Liver (tissue), 9 donors: ENCODE measurements around the gene ADAP1. TPM values are rescaled to one million over a fixed set of nuclear protein-coding genes. Genes with fewer than 3 reads are reported as not detected.

Source experiments
- DNase-seq: peaks from one replicate; pipeline ENCODE4 v3.0.0-alpha.2; 2017; ENCODE audit warnings: low spot score
- H3K27ac ChIP-seq, 2 donors: one replicate each; pipeline ENCODE4 v1.7.0; 2013; ENCODE audit warnings: inconsistent platforms in 2 of 2, low read length in 2 of 2, control low read depth in 1 of 2, low read depth in 1 of 2, mild to moderate bottlenecking in 1 of 2
- H3K27me3 ChIP-seq, 4 donors: one replicate each; pipeline versions ENCODE4 v1.6.1 to v1.7.0; 2013; ENCODE audit warnings: low read length in 3 of 4, inconsistent platforms in 1 of 4, mild to moderate bottlenecking in 1 of 4, moderate library complexity in 1 of 4; ENCODE audit not compliant: control insufficient read depth in 4 of 4, insufficient read depth in 4 of 4
- H3K36me3 ChIP-seq, 4 donors: one replicate each; pipeline versions ENCODE4 v1.6.1 to v1.7.0; 2013; ENCODE audit warnings: low read length in 3 of 4, mild to moderate bottlenecking in 3 of 4, low read depth in 1 of 4, moderate library complexity in 1 of 4; ENCODE audit not compliant: control insufficient read depth in 4 of 4, insufficient read depth in 3 of 4
- H3K4me1 ChIP-seq, 4 donors: one replicate each; pipeline versions ENCODE4 v1.6.1 to v1.7.0; 2013; ENCODE audit warnings: low read length in 3 of 4, mild to moderate bottlenecking in 3 of 4, moderate library complexity in 1 of 4; ENCODE audit not compliant: control insufficient read depth in 4 of 4, insufficient read depth in 4 of 4
- H3K4me3 ChIP-seq, 3 donors: one replicate each; pipeline versions ENCODE4 v1.6.1 to v1.7.0; 2013; ENCODE audit warnings: low read length in 3 of 3, control low read depth in 1 of 3, low read depth in 1 of 3, mild to moderate bottlenecking in 1 of 3
- H3K9ac ChIP-seq, 2 donors: one replicate each; pipeline ENCODE4 v1.7.0; 2013; ENCODE audit warnings: low read length in 2 of 2, mild to moderate bottlenecking in 2 of 2, moderate library complexity in 2 of 2, control low read depth in 1 of 2, low read depth in 1 of 2
- H3K9me3 ChIP-seq, 4 donors: one replicate each; pipeline versions ENCODE4 v1.6.1 to v1.7.0; 2013; ENCODE audit warnings: low read length in 3 of 4; ENCODE audit not compliant: control insufficient read depth in 4 of 4
- ATF3 ChIP-seq: IDR thresholded peaks from 2 replicates; pipeline ENCODE4 v1.6.1; 2016; ENCODE audit warnings: antibody characterized with exemption
- EGR1 ChIP-seq, 2 donors: IDR thresholded peaks; 2 replicates each; pipeline ENCODE4 v1.6.1; 2016 to 2018; ENCODE audit warnings: antibody characterized with exemption in 2 of 2, low read depth in 2 of 2
- FOXA1 ChIP-seq: IDR thresholded peaks from 2 replicates; pipeline ENCODE4 v1.6.1; 2016; ENCODE audit warnings: antibody characterized with exemption
- FOXA2 ChIP-seq: IDR thresholded peaks from 2 replicates; pipeline ENCODE4 v1.6.1; 2016; ENCODE audit warnings: antibody characterized with exemption
- GABPA ChIP-seq, 2 donors: IDR thresholded peaks in 1 of 2; conservative IDR thresholded peaks in 1 of 2; 2 replicates each; pipeline ENCODE4 v1.6.1; 2016; ENCODE audit warnings: antibody characterized with exemption in 2 of 2, mild to moderate bottlenecking in 1 of 2, moderate library complexity in 1 of 2
- HNF4A ChIP-seq, 2 donors: conservative IDR thresholded peaks; 2 replicates each; pipeline ENCODE4 v1.6.1; 2016; ENCODE audit warnings: antibody characterized with exemption in 2 of 2, mild to moderate bottlenecking in 2 of 2
- HNF4G ChIP-seq: IDR thresholded peaks from 2 replicates; pipeline ENCODE4 v1.6.1; 2016; ENCODE audit warnings: antibody characterized with exemption
- JUND ChIP-seq, 2 donors: IDR thresholded peaks; 2 replicates each; pipeline ENCODE4 v1.6.1; 2016; ENCODE audit warnings: antibody characterized with exemption in 2 of 2
- MAX ChIP-seq: IDR thresholded peaks from 2 replicates; pipeline ENCODE4 v1.6.1; 2016; ENCODE audit warnings: antibody characterized with exemption
- NR2F2 ChIP-seq: IDR thresholded peaks from 2 replicates; pipeline ENCODE4 v1.6.1; 2016; ENCODE audit warnings: antibody characterized with exemption
- RAD21 ChIP-seq, 2 donors: IDR thresholded peaks; 2 replicates each; pipeline ENCODE4 v1.6.1; 2016; ENCODE audit warnings: antibody characterized with exemption in 2 of 2, mild to moderate bottlenecking in 2 of 2
- REST ChIP-seq: IDR thresholded peaks from 2 replicates; pipeline ENCODE4 v1.6.1; 2016; ENCODE audit warnings: antibody characterized with exemption, mild to moderate bottlenecking
- RXRA ChIP-seq, 2 donors: IDR thresholded peaks; 2 replicates each; pipeline ENCODE4 v1.6.1; 2017 to 2018; ENCODE audit warnings: antibody characterized with exemption in 2 of 2, mild to moderate bottlenecking in 1 of 2
- SP1 ChIP-seq: IDR thresholded peaks from 2 replicates; pipeline ENCODE4 v1.6.1; 2018; ENCODE audit warnings: antibody characterized with exemption, mild to moderate bottlenecking
- TAF1 ChIP-seq: conservative IDR thresholded peaks from 2 replicates; pipeline ENCODE4 v1.6.1; 2016; ENCODE audit warnings: antibody characterized with exemption, mild to moderate bottlenecking
- YY1 ChIP-seq: IDR thresholded peaks from 2 replicates; pipeline ENCODE4 v1.6.1; 2016; ENCODE audit warnings: antibody characterized with exemption, mild to moderate bottlenecking
- ZBTB33 ChIP-seq: IDR thresholded peaks from 2 replicates; pipeline ENCODE4 v1.6.1; 2016; ENCODE audit warnings: antibody characterized with exemption
- WGBS: extraction: QIAGEN DNeasy Blood & Tissue Kit; methylation state at CpG from one replicate; pipeline ENCODE4 v1.1.7; 2013; 5-methylcytosine and 5-hydroxymethylcytosine counted together
- polyA plus RNA-seq, 2 donors: library from polyadenylated mRNA; stranded (reverse) in 1 of 2; unstranded in 1 of 2; fragments of 200-250 nt in 1 of 2; fragments of >200 nt in 1 of 2; fragmentation: Nextera tagmentation in 1 of 2; extraction: Ambion mirVana in 1 of 2; gene quantifications; one replicate each; pipeline versions ENCODE4 v1.2.1 to v1.2.3, GENCODE V29; 2013 to 2015
- total RNA-seq, 2 donors: library from RNA; depleted of rRNA; stranded (reverse); fragments of >200 nt; gene quantifications; one replicate each; pipeline ENCODE4 v1.2.3, GENCODE V29; 2014
- donor health status: healthy.
- donor health status: healthy.
- donor health status: healthy.
- donor health status: healthy.
- donor health status: healthy.

ADAP1 gene
- total and polyA plus RNA-seq, 4 donors: 0.46 to 3.7 (median 2.7) TPM

GRCh38 chr7:996079-996872 lies 41.8 kb upstream of the ADAP1 start:
- DNase-seq: no peak
- WGBS: 90% methylated on average over 38 of the region's 38 CpGs
- H3K9ac ChIP-seq: no peak overlapping the region
- peaks cover 3 to 15% (median 8%) of the 10 kb centered on the region in 4 donors for H3K4me1 ChIP-seq
- no peak overlapping the region for H3K27ac ChIP-seq
- TF ChIP-seq SP1: no peak
- TF ChIP-seq GABPA (IDR thresholded peaks at IDR 0.05 in 1 of 2, conservative IDR thresholded peaks at IDR 0.05 in 1 of 2): no peak
- TF ChIP-seq MAX: no peak
- no peak for TF ChIP-seq FOXA1
- no peak for TF ChIP-seq TAF1
- no peak for TF ChIP-seq RAD21 (IDR thresholded peaks at IDR 0.05)
- no peak for TF ChIP-seq REST
- TF ChIP-seq HNF4A (conservative IDR thresholded peaks at IDR 0.05): no peak
- TF ChIP-seq ZBTB33: no peak
- TF ChIP-seq YY1: no peak
- TF ChIP-seq HNF4G: no peak
- no peak for TF ChIP-seq EGR1 (IDR thresholded peaks at IDR 0.05; ENCODE audit: low read depth in 2 of 2)
- no peak for TF ChIP-seq RXRA (IDR thresholded peaks at IDR 0.05)
- TF ChIP-seq FOXA2: no peak
- TF ChIP-seq JUND (IDR thresholded peaks at IDR 0.05): no peak
- TF ChIP-seq NR2F2: no peak
- H3K36me3 ChIP-seq: peaks cover 0 to 10% (median 1%) of the 10 kb centered on the region in 4 donors
- H3K9me3 ChIP-seq: no peaks in the 10 kb centered on the region
- no peak overlapping the region for H3K4me3 ChIP-seq
- no peaks in the 10 kb centered on the region for H3K27me3 ChIP-seq

- no peaks in the 10 kb centered on the region for H3K27me3 ChIP-seq
- no peak overlapping the region for H3K9ac ChIP-seq
- no peak overlapping the region for H3K27ac ChIP-seq
- TF ChIP-seq ATF3 (no peak), EGR1 (IDR thresholded peaks at IDR 0.05; ENCODE audit: low read depth in 2 of 2) (no peak)
- no peak overlapping the region for H3K4me3 ChIP-seq
- H3K9me3 ChIP-seq: no peaks in the 10 kb centered on the region
- peaks cover 0 to 10% (median 1%) of the 10 kb centered on the region in 4 donors for H3K36me3 ChIP-seq
- WGBS: 93% methylated on average over 14 of the region's 14 CpGs
- H3K4me1 ChIP-seq: peaks cover 3 to 15% (median 8%) of the 10 kb centered on the region in 4 donors
- no peak for DNase-seq
These were observed 41.1 kb upstream of the ADAP1 start for GRCh38 chr7:995571-995970.
